IMR-90 (cell line): ENCODE data around the gene SRP9. TPM values are rescaled to one million over a fixed set of nuclear protein-coding genes. Genes with fewer than 3 reads are reported as not detected.
A peak's percentile ranks its signal among the peaks of the same experiment; 100 is the strongest.

Experiments used
- ATAC-seq: fragments of 200-7000 bp; cut with Tn5 transposase; 2 replicates; pipeline ENCODE4 v1.9.1; 2020; ENCODE audit warnings: low read depth, mild to moderate bottlenecking, moderate library complexity
- BruUV-seq: library from RNA; stranded (reverse); fragments of 400-500 nt; replicated peaks from 2 replicates; lab custom pipeline; 2021; lab: Mats Ljungman, UMichigan
- CTCF ChIA-PET: fragments of 300-600 bp; formaldehyde crosslinking; extraction: SDS; loops from one replicate; lab custom pipeline; 2021; ENCODE audit warnings: antibody characterized with exemption; lab: Yijun Ruan, JAX
- POLR2A ChIA-PET: fragments of 300-600 bp; sonication (Branson Sonifier 250); formaldehyde crosslinking; loops from one replicate; lab custom pipeline; 2022; ENCODE audit warnings: antibody characterized with exemption; ENCODE audit not compliant: unreplicated experiment; lab: Charles Lee
- DNase-seq: peaks from one replicate; pipeline ENCODE4 v3.0.0; 2013
- H2AFZ ChIP-seq: replicated peaks from 2 replicates; pipeline ENCODE3; 2013; ENCODE audit warnings: low read length, mild to moderate bottlenecking; ENCODE audit not compliant: poor library complexity
- H2AK5ac ChIP-seq: 2 replicates; pipeline ENCODE4 v1.6.1; 2013; ENCODE audit warnings: low read depth, low read length, inconsistent platforms
- H2AK9ac ChIP-seq: replicated peaks from 2 replicates; pipeline ENCODE3; 2013; ENCODE audit warnings: mild to moderate bottlenecking, low read depth, low read length, moderate library complexity; ENCODE audit not compliant: poor library complexity
- H2BK120ac ChIP-seq: 2 replicates; pipeline ENCODE4 v1.6.1; 2013; ENCODE audit warnings: low read depth, low read length, inconsistent platforms
- H2BK15ac ChIP-seq: 3 replicates; pipeline ENCODE4 v1.6.1; 2013; ENCODE audit warnings: low read depth, low read length, inconsistent platforms
- H2BK20ac ChIP-seq: 2 replicates; pipeline ENCODE4 v1.6.1; 2013; ENCODE audit warnings: low read depth, mild to moderate bottlenecking, inconsistent platforms, low read length, moderate library complexity
- H2BK5ac ChIP-seq: 2 replicates; pipeline ENCODE4 v1.6.1; 2013; ENCODE audit warnings: mild to moderate bottlenecking, low read depth, low read length, inconsistent platforms; ENCODE audit not compliant: poor library complexity, severe bottlenecking
- H3K14ac ChIP-seq: replicated peaks from 2 replicates; pipeline ENCODE4 v1.6.1; 2013; ENCODE audit warnings: low read depth, low read length, inconsistent platforms
- H3K18ac ChIP-seq: 2 replicates; pipeline ENCODE4 v1.6.1; 2013; ENCODE audit warnings: low read depth, low read length, control low read depth
- H3K23ac ChIP-seq: 2 replicates; pipeline ENCODE4 v1.6.1; 2013; ENCODE audit warnings: low read depth, low read length, inconsistent platforms
- H3K27ac ChIP-seq: 2 replicates; pipeline ENCODE4 v1.5.1; 2013; ENCODE audit warnings: mild to moderate bottlenecking, control low read depth, low read length; ENCODE audit not compliant: insufficient read depth
- H3K27me3 ChIP-seq: 2 replicates; pipeline ENCODE4 v1.6.1; 2013; ENCODE audit warnings: low read length; ENCODE audit not compliant: control insufficient read depth, insufficient read depth
- H3K36me3 ChIP-seq: 2 replicates; pipeline ENCODE4 v1.6.1; 2013; ENCODE audit warnings: low read length, mixed read lengths; ENCODE audit not compliant: control insufficient read depth, insufficient read depth
- H3K4ac ChIP-seq: 2 replicates; pipeline ENCODE4 v1.6.1; 2013; ENCODE audit warnings: low read depth, low read length, inconsistent platforms
- H3K4me1 ChIP-seq: 2 replicates; pipeline ENCODE4 v1.6.1; 2013; ENCODE audit warnings: low read length, mixed read lengths; ENCODE audit not compliant: control insufficient read depth, insufficient read depth
- H3K4me2 ChIP-seq: 2 replicates; pipeline ENCODE4 v1.6.1; 2013; ENCODE audit warnings: low read depth, mild to moderate bottlenecking, control low read depth, low read length, moderate library complexity
- H3K4me3 ChIP-seq: 2 replicates; pipeline ENCODE4 v1.5.1; 2013; ENCODE audit warnings: low read depth, mild to moderate bottlenecking, control low read depth, low read length, moderate library complexity; ENCODE audit not compliant: insufficient read depth
- H3K56ac ChIP-seq: 2 replicates; pipeline ENCODE4 v1.6.1; 2013; ENCODE audit warnings: low read length, inconsistent platforms; ENCODE audit not compliant: insufficient read depth; ENCODE audit errors: extremely low read depth
- H3K79me1 ChIP-seq, 2 experiments: 2 replicates each; pipeline ENCODE4 v1.6.1; 2013; ENCODE audit warnings: low read length in 2 of 2, inconsistent platforms in 1 of 2, low read depth in 1 of 2
- H3K9ac ChIP-seq: 2 replicates; pipeline ENCODE4 v1.6.1; 2013; ENCODE audit warnings: low read depth, low read length, control low read depth
- H3K9me1 ChIP-seq: 2 replicates; pipeline ENCODE4 v1.6.1; 2013; ENCODE audit warnings: low read length, inconsistent platforms; ENCODE audit not compliant: insufficient read depth
- H3K9me3 ChIP-seq: 2 replicates; pipeline ENCODE4 v1.6.1; 2013; ENCODE audit warnings: low read length; ENCODE audit not compliant: control insufficient read depth, insufficient read depth
- H4K20me1 ChIP-seq: 2 replicates; pipeline ENCODE4 v1.6.1; 2013; ENCODE audit warnings: low read length, inconsistent platforms; ENCODE audit not compliant: insufficient read depth
- H4K5ac ChIP-seq: 2 replicates; pipeline ENCODE4 v1.6.1; 2013; ENCODE audit warnings: mild to moderate bottlenecking, low read depth, low read length, control low read depth
- H4K8ac ChIP-seq, 2 experiments: 2 replicates each; pipeline ENCODE4 v1.6.1; 2013; ENCODE audit warnings: low read depth in 2 of 2, low read length in 2 of 2, control low read depth in 1 of 2, inconsistent platforms in 1 of 2
- H4K91ac ChIP-seq: 2 replicates; pipeline ENCODE4 v1.6.1; 2013; ENCODE audit warnings: low read depth, low read length, inconsistent platforms; ENCODE audit not compliant: insufficient read depth
- BHLHE40 ChIP-seq: fragments of 150-350 bp; IDR thresholded peaks from 2 replicates; pipeline ENCODE4 v1.6.1; 2016; ENCODE audit warnings: mild to moderate bottlenecking, low read depth, low read length
- CHD1 ChIP-seq: IDR thresholded peaks from 2 replicates; pipeline ENCODE4 v1.6.1; 2012; ENCODE audit warnings: low read depth, low read length, improper control_type of control experiment
- MAFK ChIP-seq: IDR thresholded peaks from 2 replicates; pipeline ENCODE4 v1.6.1; 2012; ENCODE audit warnings: low read depth, low read length, improper control_type of control experiment
- MAZ ChIP-seq: IDR thresholded peaks from 2 replicates; pipeline ENCODE4 v1.6.1; 2012; ENCODE audit warnings: low read depth, mild to moderate bottlenecking, low read length, improper control_type of control experiment, moderate library complexity, borderline replicate concordance
- MXI1 ChIP-seq: IDR thresholded peaks from 2 replicates; pipeline ENCODE4 v1.6.1; 2012; ENCODE audit warnings: low read depth, mild to moderate bottlenecking, low read length, moderate library complexity, borderline replicate concordance
- POLR2A ChIP-seq: IDR thresholded peaks from 2 replicates; pipeline ENCODE4 v1.6.1; 2012; ENCODE audit warnings: mild to moderate bottlenecking, low read depth, low read length
- RAD21 ChIP-seq: IDR thresholded peaks from 2 replicates; pipeline ENCODE4 v1.6.1; 2012; ENCODE audit warnings: low read length, improper control_type of control experiment
- RFX5 ChIP-seq: IDR thresholded peaks from 2 replicates; pipeline ENCODE4 v1.8.0; 2012; ENCODE audit warnings: low read depth, mild to moderate bottlenecking, low read length, moderate library complexity
- SMC3 ChIP-seq: fragments of 150-350 bp; IDR thresholded peaks from 2 replicates; pipeline ENCODE4 v1.6.1; 2016; ENCODE audit warnings: low read depth, mild to moderate bottlenecking, antibody characterized with exemption, low read length, moderate library complexity
- WGBS, 2 experiments: methylation state at CpG; one replicate each; pipeline versions ENCODE4 v1.1.5 to v1.1.7; 2013; ENCODE audit warnings: missing lambda C conversion rate in 2 of 2; ENCODE audit not compliant: insufficient read length in 1 of 2; ENCODE audit errors: extremely low coverage in 2 of 2; 5-methylcytosine and 5-hydroxymethylcytosine counted together
- dilution Hi-C: fragments of 300-500 bp; cut with HindIII; formaldehyde crosslinking; loops from one replicate; pipeline ENCODE4 v1.14.3; 2018; ENCODE audit warnings: low sequenced_read_pairs; ENCODE audit not compliant: unreplicated experiment
- in situ Hi-C: fragments of 300-500 bp; cut with MboI; formaldehyde crosslinking; loops from 3 replicates; pipeline ENCODE4 v1.14.3; 2019; ENCODE audit warnings: low sequenced_read_pairs, inconsistent platforms, mixed read lengths
- intact Hi-C: fragments of 100-400 bp; cut with micrococcal nuclease; formaldehyde crosslinking; loops from 2 replicates; pipeline ENCODE4 v1.10.0; 2022
- polyA plus RNA-seq, 3 experiments: library from polyadenylated mRNA; depleted of rRNA; stranded (reverse); fragments of >200 nt; gene quantifications; 2 replicates each; pipeline ENCODE4 v1.2.3, GENCODE V29; 2012; ENCODE audit warnings: low replicate concordance in 1 of 3
- total RNA-seq: library from RNA; depleted of rRNA; stranded (reverse); fragments of >200 nt; gene quantifications from 2 replicates; pipeline ENCODE4 v1.2.3, GENCODE V29; 2012
- TF ChIP-seq, protein P1 (sequence below): fragments of 150-350 bp; IDR thresholded peaks from 2 replicates; pipeline ENCODE4 v1.6.1; 2016; ENCODE audit warnings: low read depth, mild to moderate bottlenecking, low read length, moderate library complexity, borderline replicate concordance
- TF ChIP-seq, protein P2 (sequence below): conservative IDR thresholded peaks from 2 replicates; pipeline ENCODE4 v1.5.1; 2012; ENCODE audit warnings: mild to moderate bottlenecking, low read depth, low read length, improper control_type of control experiment

The SRP9 gene
- total and polyA plus RNA-seq, 2 of the 4 experiments (the other 2 are of a cell fraction): 230 to 295 TPM

DNA sequence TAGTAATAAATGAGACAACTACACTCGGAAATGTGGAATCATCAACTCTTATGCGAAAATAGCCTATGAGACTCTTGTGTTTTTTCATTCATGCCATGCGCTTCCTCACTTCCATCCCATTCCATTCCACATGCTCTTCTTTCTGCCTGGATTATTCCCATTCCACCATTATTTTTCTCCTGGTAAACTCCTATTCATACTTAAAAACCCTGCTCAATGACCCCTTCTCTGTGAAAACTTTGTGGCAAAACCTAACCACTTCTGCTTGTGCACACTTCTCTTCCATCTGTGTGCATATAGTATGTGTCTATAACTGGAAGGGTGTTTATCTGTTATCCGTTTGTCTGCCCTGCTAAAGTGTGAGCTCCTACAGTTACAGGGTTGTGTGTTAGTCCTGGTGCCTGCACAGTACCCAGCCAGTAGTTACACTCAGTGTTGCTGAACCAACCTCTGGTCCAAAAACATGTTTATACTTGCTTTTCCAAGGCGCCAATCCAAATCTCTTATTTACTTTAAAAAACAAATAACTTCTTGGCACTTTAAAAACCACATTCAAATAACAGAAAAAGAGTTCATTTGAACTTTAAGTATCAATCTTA is 43.0 kb downstream of the SRP9 start:
- no TSS peak for BruUV-seq
- TF ChIP-seq RFX5 (no peak), RAD21 (no peak), POLR2A (no peak), CHD1 (no peak), MAZ (no peak), MXI1 (no peak), SMC3 (no peak), BHLHE40 (no peak), MAFK (no peak)
- TF ChIP-seq, protein P1, sequence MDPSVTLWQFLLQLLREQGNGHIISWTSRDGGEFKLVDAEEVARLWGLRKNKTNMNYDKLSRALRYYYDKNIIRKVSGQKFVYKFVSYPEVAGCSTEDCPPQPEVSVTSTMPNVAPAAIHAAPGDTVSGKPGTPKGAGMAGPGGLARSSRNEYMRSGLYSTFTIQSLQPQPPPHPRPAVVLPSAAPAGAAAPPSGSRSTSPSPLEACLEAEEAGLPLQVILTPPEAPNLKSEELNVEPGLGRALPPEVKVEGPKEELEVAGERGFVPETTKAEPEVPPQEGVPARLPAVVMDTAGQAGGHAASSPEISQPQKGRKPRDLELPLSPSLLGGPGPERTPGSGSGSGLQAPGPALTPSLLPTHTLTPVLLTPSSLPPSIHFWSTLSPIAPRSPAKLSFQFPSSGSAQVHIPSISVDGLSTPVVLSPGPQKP: no peak
- TF ChIP-seq, protein P2, sequence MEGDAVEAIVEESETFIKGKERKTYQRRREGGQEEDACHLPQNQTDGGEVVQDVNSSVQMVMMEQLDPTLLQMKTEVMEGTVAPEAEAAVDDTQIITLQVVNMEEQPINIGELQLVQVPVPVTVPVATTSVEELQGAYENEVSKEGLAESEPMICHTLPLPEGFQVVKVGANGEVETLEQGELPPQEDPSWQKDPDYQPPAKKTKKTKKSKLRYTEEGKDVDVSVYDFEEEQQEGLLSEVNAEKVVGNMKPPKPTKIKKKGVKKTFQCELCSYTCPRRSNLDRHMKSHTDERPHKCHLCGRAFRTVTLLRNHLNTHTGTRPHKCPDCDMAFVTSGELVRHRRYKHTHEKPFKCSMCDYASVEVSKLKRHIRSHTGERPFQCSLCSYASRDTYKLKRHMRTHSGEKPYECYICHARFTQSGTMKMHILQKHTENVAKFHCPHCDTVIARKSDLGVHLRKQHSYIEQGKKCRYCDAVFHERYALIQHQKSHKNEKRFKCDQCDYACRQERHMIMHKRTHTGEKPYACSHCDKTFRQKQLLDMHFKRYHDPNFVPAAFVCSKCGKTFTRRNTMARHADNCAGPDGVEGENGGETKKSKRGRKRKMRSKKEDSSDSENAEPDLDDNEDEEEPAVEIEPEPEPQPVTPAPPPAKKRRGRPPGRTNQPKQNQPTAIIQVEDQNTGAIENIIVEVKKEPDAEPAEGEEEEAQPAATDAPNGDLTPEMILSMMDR: no peak
- Histone ChIP-seq H2AK9ac (no peak overlapping the region), H3K18ac (no peak overlapping the region), H4K91ac (no peak overlapping the region), H3K9me3 (no peaks in the 10 kb centered on the region), H2BK15ac (no peak overlapping the region), H3K79me1 (peaks cover 12 to 24% of the 10 kb centered on the region in 2 experiments; a peak in 3 of 4 replicates), H2BK20ac (no peak overlapping the region), H3K36me3 (no peaks in the 10 kb centered on the region; the same call in 1 of the 2 replicates), H2BK5ac (no peak overlapping the region), H3K14ac (peak overlapping the region; percentile 27; the same call in 1 of the 2 replicates), H4K20me1 (no peaks in the 10 kb centered on the region; the same call in 1 of the 2 replicates), H4K5ac (no peak overlapping the region), H3K4me2 (no peak overlapping the region), H3K27me3 (no peaks in the 10 kb centered on the region), H4K8ac (no peak overlapping the region), H3K56ac (no peak overlapping the region), H2AFZ (peak overlapping the region; percentile 29), H3K23ac (peak overlapping the region; percentile 14; the same call in 1 of the 2 replicates), H3K4me3 (no peak overlapping the region), H3K4me1 (peaks cover 18% of the 10 kb centered on the region), H3K4ac (no peak overlapping the region; the same call in 1 of the 2 replicates), H3K9me1 (peaks cover 16% of the 10 kb centered on the region), H2BK120ac (no peak overlapping the region), H3K27ac (no peak overlapping the region), H2AK5ac (no peak overlapping the region), H3K9ac (no peak overlapping the region)
- intact Hi-C loops (no loop called here), in situ Hi-C loops (no loop called here), dilution Hi-C loops (no loop called here)
- DNase-seq: no peak
- POLR2A ChIA-PET: no interaction called here
- CTCF ChIA-PET: no interaction called here
- no peak for ATAC-seq
- WGBS, 2 experiments: 94% methylated on average over 2 of the region's 5 CpGs; no CpG with 5 or more reads in 1 of the 2 experiments
